WTC11 (cell line): ENCODE measurements around the gene WDFY4. TPM values are rescaled to one million over a fixed set of nuclear protein-coding genes. Genes with fewer than 3 reads are reported as not detected.

Experiments
- ATAC-seq: fragments of 200-7000 bp; cut with Tn5 transposase; 2 replicates; pipeline ENCODE4 v1.10.0; 2021; ENCODE audit warnings: mild to moderate bottlenecking, moderate library complexity
- CTCF ChIA-PET: fragments of 300-600 bp; sonication (Branson Sonifier 250); formaldehyde crosslinking; loops from one replicate; lab custom pipeline; 2021; ENCODE audit warnings: antibody characterized with exemption; lab: Charles Lee
- POLR2A ChIA-PET: fragments of 350-600 bp; sonication (Branson Sonifier 250); formaldehyde crosslinking; loops from one replicate; lab custom pipeline; 2021; ENCODE audit warnings: antibody characterized with exemption; lab: Charles Lee
- DNase-seq: peaks from one replicate; pipeline ENCODE4 v3.0.0; 2021; ENCODE audit warnings: low spot score
- H3K27ac Mint-ChIP-seq: 2 replicates; pipeline ENCODE4 v1.8.0; 2021; ENCODE audit warnings: mixed read lengths
- H3K27me3 Mint-ChIP-seq: 2 replicates; pipeline ENCODE4 v1.8.0; 2021; ENCODE audit warnings: low read depth, mild to moderate bottlenecking, moderate library complexity, mixed read lengths
- H3K36me3 Mint-ChIP-seq: 2 replicates; pipeline ENCODE4 v1.8.0; 2021; ENCODE audit warnings: mixed read lengths
- H3K4me1 Mint-ChIP-seq: 2 replicates; pipeline ENCODE4 v1.8.0; 2022; ENCODE audit warnings: mixed read lengths
- H3K4me3 Mint-ChIP-seq: 2 replicates; pipeline ENCODE4 v1.8.0; 2021; ENCODE audit warnings: mild to moderate bottlenecking, moderate library complexity, mixed read lengths
- H3K9me3 Mint-ChIP-seq: 2 replicates; pipeline ENCODE4 v1.8.0; 2021; ENCODE audit warnings: mixed read lengths
- ERG ChIP-seq: fragments of 250-450 bp; sonication (Bioruptor Pico); IDR thresholded peaks from 2 replicates; pipeline ENCODE4 v1.8.0; 2021; ENCODE audit warnings: mild to moderate bottlenecking
- FOXJ3 ChIP-seq: sonication (generic); formaldehyde crosslinking; IDR thresholded peaks from 2 replicates; pipeline ENCODE4 v1.9.0; 2021; ENCODE audit warnings: missing genetic modification reagents, mild to moderate bottlenecking, borderline replicate concordance
- KAT7 ChIP-seq: sonication (generic); formaldehyde crosslinking; IDR thresholded peaks from 2 replicates; pipeline ENCODE4 v1.8.1; 2023; ENCODE audit warnings: missing genetic modification reagents, mild to moderate bottlenecking, borderline replicate concordance
- NR2C2 ChIP-seq: sonication (generic); formaldehyde crosslinking; IDR thresholded peaks from 2 replicates; pipeline ENCODE4 v1.8.0; 2022; ENCODE audit warnings: mild to moderate bottlenecking, missing genetic modification reagents
- RORB ChIP-seq: fragments of 250-450 bp; sonication (Bioruptor Pico); IDR thresholded peaks from 2 replicates; pipeline ENCODE4 v1.9.0; 2021; ENCODE audit warnings: mild to moderate bottlenecking
- SMAD4 ChIP-seq: sonication (generic); formaldehyde crosslinking; IDR thresholded peaks from 2 replicates; pipeline ENCODE4 v1.8.0; 2022; ENCODE audit warnings: mild to moderate bottlenecking, missing genetic modification reagents
- SP1 ChIP-seq: sonication (generic); formaldehyde crosslinking; conservative IDR thresholded peaks from 2 replicates; pipeline ENCODE4 v1.8.1; 2022; ENCODE audit warnings: missing genetic modification reagents
- TEAD1 ChIP-seq: sonication (generic); formaldehyde crosslinking; IDR thresholded peaks from 2 replicates; pipeline ENCODE4 v1.8.0; 2022; ENCODE audit warnings: mild to moderate bottlenecking, missing genetic modification reagents
- ZNF263 ChIP-seq: sonication (generic); formaldehyde crosslinking; IDR thresholded peaks from 2 replicates; pipeline ENCODE4 v1.8.1; 2022; ENCODE audit warnings: low read depth, mild to moderate bottlenecking, moderate library complexity, missing genetic modification reagents
- ZNF532 ChIP-seq: fragments of 250-450 bp; sonication (Bioruptor Pico); IDR thresholded peaks from 2 replicates; pipeline ENCODE4 v1.9.0; 2021; ENCODE audit warnings: mild to moderate bottlenecking, borderline replicate concordance
- ZNF671 ChIP-seq: fragments of 250-450 bp; sonication (Bioruptor Pico); IDR thresholded peaks from 2 replicates; pipeline ENCODE4 v1.8.0; 2021; ENCODE audit warnings: mild to moderate bottlenecking
- total RNA-seq: library from RNA; stranded (reverse); gene quantifications from 3 replicates; pipeline ENCODE4 v1.2.3, GENCODE V29; 2021
- TF ChIP-seq, protein P1 (sequence below): sonication (generic); formaldehyde crosslinking; IDR thresholded peaks from 2 replicates; pipeline ENCODE4 v1.8.1; 2023; ENCODE audit warnings: mild to moderate bottlenecking, missing genetic modification reagents, moderate library complexity
- TF ChIP-seq, protein P2 (sequence below): sonication (generic); formaldehyde crosslinking; IDR thresholded peaks from 2 replicates; pipeline ENCODE4 v1.8.1; 2023; ENCODE audit warnings: mild to moderate bottlenecking, missing genetic modification reagents, borderline replicate concordance
- TF ChIP-seq, protein P3 (sequence below): sonication (generic); formaldehyde crosslinking; IDR thresholded peaks from 2 replicates; pipeline ENCODE4 v1.8.0; 2022; ENCODE audit warnings: mild to moderate bottlenecking, missing genetic modification reagents

Gene WDFY4
- total RNA-seq, 1 experiment from 2014 or later, result 0.13 TPM

- TF ChIP-seq RORB (CRISPR knock-in tag), result no peak
Measured at GRCh38 chr10:48760983-48761382, 76.3 kb downstream of the WDFY4 start (continued).

DNA sequence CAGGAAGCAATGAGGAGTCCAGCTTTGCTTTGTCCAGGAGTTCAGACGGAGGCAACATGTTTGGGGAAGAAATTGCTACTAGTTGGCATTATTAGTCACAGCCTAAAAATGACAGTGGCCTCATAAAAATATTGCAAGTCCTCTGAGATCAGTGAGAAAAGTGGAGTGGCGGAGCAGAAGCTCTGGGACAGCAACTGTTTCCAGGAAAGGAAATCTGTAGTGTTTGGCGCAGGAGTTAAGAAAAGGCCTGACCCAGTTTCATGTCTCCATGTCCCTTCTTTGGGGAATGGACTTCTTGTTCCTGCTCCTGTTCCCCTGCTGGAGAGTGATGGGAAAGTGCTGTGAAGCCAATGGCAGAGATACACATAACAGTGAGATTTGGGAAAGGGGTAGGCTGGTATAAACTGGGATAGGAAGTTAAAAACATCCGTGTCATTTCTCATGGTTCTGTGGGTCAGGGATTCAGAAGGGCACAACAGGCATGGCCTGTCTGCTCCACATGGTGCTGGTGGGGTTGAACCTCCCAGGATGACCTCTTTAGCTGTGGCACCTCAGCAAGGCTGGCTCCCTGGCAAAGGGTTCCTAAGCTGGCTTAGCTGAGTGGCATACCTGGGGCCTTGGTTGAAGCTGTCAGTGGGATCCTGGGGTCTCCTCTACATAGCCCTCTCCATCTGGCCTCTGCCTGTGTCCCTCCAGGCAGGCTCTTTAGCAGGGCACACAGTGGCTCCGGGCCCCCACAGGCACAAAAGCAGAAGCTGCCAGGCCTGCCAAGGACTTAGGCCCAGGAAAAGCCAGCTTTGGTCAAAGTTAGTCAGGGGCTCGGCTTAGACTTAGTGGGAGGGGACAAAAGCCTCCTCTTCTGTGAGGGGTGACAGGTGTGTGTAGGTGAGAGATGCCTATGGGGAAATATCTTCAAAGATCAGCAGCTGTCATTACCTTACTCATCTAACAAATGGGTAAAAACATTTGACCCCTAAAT is 77.7 kb downstream of the WDFY4 start:
- POLR2A ChIA-PET, result no interaction called here
- ATAC-seq (no peak), DNase-seq (no peak)
- CTCF ChIA-PET, result interaction anchor here (1.2 to 2.0 kb wide), 2 partner anchors 17 to 104 kb away, joined by 3 to 4 read pairs; no protein-coding TSS in a partner anchor
- Mint-ChIP-seq H3K4me1 (no peaks in the 10 kb centered on the region), H3K9me3 (no peaks in the 10 kb centered on the region), H3K4me3 (no peak overlapping the region), H3K36me3 (no peaks in the 10 kb centered on the region), H3K27ac (no peak overlapping the region), H3K27me3 (peaks cover 3% of the 10 kb centered on the region)
- TF ChIP-seq, protein P1, sequence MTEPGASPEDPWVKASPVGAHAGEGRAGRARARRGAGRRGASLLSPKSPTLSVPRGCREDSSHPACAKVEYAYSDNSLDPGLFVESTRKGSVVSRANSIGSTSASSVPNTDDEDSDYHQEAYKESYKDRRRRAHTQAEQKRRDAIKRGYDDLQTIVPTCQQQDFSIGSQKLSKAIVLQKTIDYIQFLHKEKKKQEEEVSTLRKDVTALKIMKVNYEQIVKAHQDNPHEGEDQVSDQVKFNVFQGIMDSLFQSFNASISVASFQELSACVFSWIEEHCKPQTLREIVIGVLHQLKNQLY (CRISPR knock-in tag), result no peak
- no peak for TF ChIP-seq SMAD4 (CRISPR knock-in tag)
- no peak for TF ChIP-seq FOXJ3 (CRISPR knock-in tag)
- no peak for TF ChIP-seq ZNF532 (CRISPR knock-in tag)
- TF ChIP-seq NR2C2 (CRISPR knock-in tag), result no peak
- TF ChIP-seq, protein P2, sequence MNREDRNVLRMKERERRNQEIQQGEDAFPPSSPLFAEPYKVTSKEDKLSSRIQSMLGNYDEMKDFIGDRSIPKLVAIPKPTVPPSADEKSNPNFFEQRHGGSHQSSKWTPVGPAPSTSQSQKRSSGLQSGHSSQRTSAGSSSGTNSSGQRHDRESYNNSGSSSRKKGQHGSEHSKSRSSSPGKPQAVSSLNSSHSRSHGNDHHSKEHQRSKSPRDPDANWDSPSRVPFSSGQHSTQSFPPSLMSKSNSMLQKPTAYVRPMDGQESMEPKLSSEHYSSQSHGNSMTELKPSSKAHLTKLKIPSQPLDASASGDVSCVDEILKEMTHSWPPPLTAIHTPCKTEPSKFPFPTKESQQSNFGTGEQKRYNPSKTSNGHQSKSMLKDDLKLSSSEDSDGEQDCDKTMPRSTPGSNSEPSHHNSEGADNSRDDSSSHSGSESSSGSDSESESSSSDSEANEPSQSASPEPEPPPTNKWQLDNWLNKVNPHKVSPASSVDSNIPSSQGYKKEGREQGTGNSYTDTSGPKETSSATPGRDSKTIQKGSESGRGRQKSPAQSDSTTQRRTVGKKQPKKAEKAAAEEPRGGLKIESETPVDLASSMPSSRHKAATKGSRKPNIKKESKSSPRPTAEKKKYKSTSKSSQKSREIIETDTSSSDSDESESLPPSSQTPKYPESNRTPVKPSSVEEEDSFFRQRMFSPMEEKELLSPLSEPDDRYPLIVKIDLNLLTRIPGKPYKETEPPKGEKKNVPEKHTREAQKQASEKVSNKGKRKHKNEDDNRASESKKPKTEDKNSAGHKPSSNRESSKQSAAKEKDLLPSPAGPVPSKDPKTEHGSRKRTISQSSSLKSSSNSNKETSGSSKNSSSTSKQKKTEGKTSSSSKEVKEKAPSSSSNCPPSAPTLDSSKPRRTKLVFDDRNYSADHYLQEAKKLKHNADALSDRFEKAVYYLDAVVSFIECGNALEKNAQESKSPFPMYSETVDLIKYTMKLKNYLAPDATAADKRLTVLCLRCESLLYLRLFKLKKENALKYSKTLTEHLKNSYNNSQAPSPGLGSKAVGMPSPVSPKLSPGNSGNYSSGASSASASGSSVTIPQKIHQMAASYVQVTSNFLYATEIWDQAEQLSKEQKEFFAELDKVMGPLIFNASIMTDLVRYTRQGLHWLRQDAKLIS (CRISPR knock-in tag), result no peak
- TF ChIP-seq TEAD1 (CRISPR knock-in tag), result no peak
- no peak for TF ChIP-seq KAT7
- TF ChIP-seq ZNF671, result no peak
- TF ChIP-seq, protein P3, sequence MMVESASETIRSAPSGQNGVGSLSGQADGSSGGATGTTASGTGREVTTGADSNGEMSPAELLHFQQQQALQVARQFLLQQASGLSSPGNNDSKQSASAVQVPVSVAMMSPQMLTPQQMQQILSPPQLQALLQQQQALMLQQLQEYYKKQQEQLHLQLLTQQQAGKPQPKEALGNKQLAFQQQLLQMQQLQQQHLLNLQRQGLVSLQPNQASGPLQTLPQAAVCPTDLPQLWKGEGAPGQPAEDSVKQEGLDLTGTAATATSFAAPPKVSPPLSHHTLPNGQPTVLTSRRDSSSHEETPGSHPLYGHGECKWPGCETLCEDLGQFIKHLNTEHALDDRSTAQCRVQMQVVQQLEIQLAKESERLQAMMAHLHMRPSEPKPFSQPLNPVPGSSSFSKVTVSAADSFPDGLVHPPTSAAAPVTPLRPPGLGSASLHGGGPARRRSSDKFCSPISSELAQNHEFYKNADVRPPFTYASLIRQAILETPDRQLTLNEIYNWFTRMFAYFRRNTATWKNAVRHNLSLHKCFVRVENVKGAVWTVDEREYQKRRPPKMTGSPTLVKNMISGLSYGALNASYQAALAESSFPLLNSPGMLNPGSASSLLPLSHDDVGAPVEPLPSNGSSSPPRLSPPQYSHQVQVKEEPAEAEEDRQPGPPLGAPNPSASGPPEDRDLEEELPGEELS (CRISPR knock-in tag), result no peak
- TF ChIP-seq ZNF263 (CRISPR knock-in tag), result no peak
- TF ChIP-seq ERG (CRISPR knock-in tag), result no peak
- TF ChIP-seq SP1 (CRISPR knock-in tag), result no peak
